Left ventricle myocardium inferior (tissue), 1 donor: ENCODE measurements around the gene UBD. TPM values are rescaled to one million over a fixed set of nuclear protein-coding genes. Genes with fewer than 3 reads are reported as not detected.

ENCODE experiments used
- DNase-seq: peaks from one replicate; pipeline ENCODE4 v3.0.0-alpha.2; 2020
- H3K27ac ChIP-seq: fragments of 200-600 bp; replicated peaks from 2 replicates; pipeline ENCODE4 v1.8.0; 2021
- H3K27me3 ChIP-seq: fragments of 200-600 bp; 2 replicates; pipeline ENCODE4 v1.8.0; 2021; ENCODE audit warnings: low read depth
- H3K36me3 ChIP-seq: fragments of 200-600 bp; 2 replicates; pipeline ENCODE4 v1.8.0; 2021
- H3K4me1 ChIP-seq: fragments of 200-600 bp; 2 replicates; pipeline ENCODE4 v1.8.0; 2021
- H3K4me3 ChIP-seq: fragments of 200-600 bp; 2 replicates; pipeline ENCODE4 v1.8.0; 2021; ENCODE audit warnings: mild to moderate bottlenecking, moderate library complexity
- H3K9me3 ChIP-seq: fragments of 200-600 bp; replicated peaks from 2 replicates; pipeline ENCODE4 v1.8.0; 2021
- CTCF ChIP-seq: fragments of 200-600 bp; IDR thresholded peaks from 2 replicates; pipeline ENCODE4 v1.8.0; 2021; ENCODE audit warnings: antibody characterized with exemption, mild to moderate bottlenecking, borderline replicate concordance
- intact Hi-C: fragments of 100-400 bp; cut with micrococcal nuclease; formaldehyde crosslinking; loops from one replicate; pipeline ENCODE4 v1.11.0; 2022
- total RNA-seq: library from RNA; stranded (reverse); fragmentation: NEBNext Ultra II Directional; extraction: Animal tissue kit (Norgen Biotek cat#: 25700); gene quantifications from one replicate; pipeline ENCODE4 v1.2.1, GENCODE V29; 2021
- donor health status: DM: no; HTN: yes; CAD: no; lungs with severe emphysema.

UBD gene
- total RNA-seq, 1 donor from 2014 or later: not detected

GRCh38 chr6:29567991-29568390 lies 8.5 kb upstream of the UBD start:
- Histone ChIP-seq H3K4me3 (no peak overlapping the region), H3K36me3 (no peaks in the 10 kb centered on the region), H3K27me3 (peaks cover 89% of the 10 kb centered on the region), H3K27ac (no peak overlapping the region), H3K4me1 (no peaks in the 10 kb centered on the region), H3K9me3 (no peaks in the 10 kb centered on the region)
- intact Hi-C loops: no loop called here
- TF ChIP-seq CTCF: no peak
- no peak for DNase-seq

- intact Hi-C loops: no loop called here
- no peaks in the 10 kb centered on the region for H3K4me1 ChIP-seq
- TF ChIP-seq CTCF: no peak
- H3K9me3 ChIP-seq: no peaks in the 10 kb centered on the region
- peaks cover 89% of the 10 kb centered on the region for H3K27me3 ChIP-seq
- no peak overlapping the region for H3K27ac ChIP-seq
- no peaks in the 10 kb centered on the region for H3K36me3 ChIP-seq
- DNase-seq: no peak
- H3K4me3 ChIP-seq: no peak overlapping the region
Measured at GRCh38 chr6:29567541-29567940, 8.0 kb upstream of the UBD start.

- H3K9me3 ChIP-seq: no peaks in the 10 kb centered on the region
- no peaks in the 10 kb centered on the region for H3K4me1 ChIP-seq
- intact Hi-C loops: no loop called here
- no peaks in the 10 kb centered on the region for H3K36me3 ChIP-seq
- no peak for TF ChIP-seq CTCF
- H3K27me3 ChIP-seq: peaks cover 88% of the 10 kb centered on the region
- H3K4me3 ChIP-seq: no peak overlapping the region
- H3K27ac ChIP-seq: no peak overlapping the region
- DNase-seq: no peak
Measured at GRCh38 chr6:29566856-29567255, 7.3 kb upstream of the UBD start.

GRCh38 chr6:29564875-29565274 lies 5.3 kb upstream of the UBD start:
- Histone ChIP-seq H3K27me3 (peaks cover 88% of the 10 kb centered on the region), H3K36me3 (no peaks in the 10 kb centered on the region), H3K4me1 (no peaks in the 10 kb centered on the region), H3K27ac (no peak overlapping the region), H3K9me3 (no peaks in the 10 kb centered on the region), H3K4me3 (no peak overlapping the region)
- no peak for DNase-seq
- intact Hi-C loops: no loop called here
- TF ChIP-seq CTCF: no peak

- no peaks in the 10 kb centered on the region for H3K9me3 ChIP-seq
- no peak for TF ChIP-seq CTCF
- H3K27me3 ChIP-seq: peaks cover 88% of the 10 kb centered on the region
- no peak for DNase-seq
- no peaks in the 10 kb centered on the region for H3K4me1 ChIP-seq
- no peak overlapping the region for H3K27ac ChIP-seq
- intact Hi-C loops: no loop called here
- no peaks in the 10 kb centered on the region for H3K36me3 ChIP-seq
- H3K4me3 ChIP-seq: no peak overlapping the region
Measured at GRCh38 chr6:29563435-29563965, 4.0 kb upstream of the UBD start.
